Astrocyte of the cerebellum (primary cell): Measurements from ENCODE around the gene HSD17B3.
"Not testable (repeated sequence)": the region's sequence is repeated elsewhere in the genome, so short reads cannot be mapped to it uniquely, and the experiment has no call there.

Source experiments
- DNase-seq: peaks from one replicate; pipeline ENCODE4 v3.0.0-alpha.2; 2011; ENCODE audit warnings: low read depth
- H3K4me3 ChIP-seq: 2 replicates; pipeline ENCODE4 v1.5.1; 2011; ENCODE audit warnings: mild to moderate bottlenecking, low read depth, low read length, moderate library complexity
- in situ Hi-C: cut with HindIII; loops from 2 replicates; pipeline ENCODE4 v1.10.0; 2017; ENCODE audit warnings: low sequenced_read_pairs
- TF ChIP-seq, protein P1 (sequence below): IDR thresholded peaks from 2 replicates; pipeline ENCODE4 v1.5.1; 2012; ENCODE audit warnings: low read length, low read depth, moderate library complexity, mild to moderate bottlenecking; ENCODE audit errors: missing control alignments

HSD17B3 gene

DNA sequence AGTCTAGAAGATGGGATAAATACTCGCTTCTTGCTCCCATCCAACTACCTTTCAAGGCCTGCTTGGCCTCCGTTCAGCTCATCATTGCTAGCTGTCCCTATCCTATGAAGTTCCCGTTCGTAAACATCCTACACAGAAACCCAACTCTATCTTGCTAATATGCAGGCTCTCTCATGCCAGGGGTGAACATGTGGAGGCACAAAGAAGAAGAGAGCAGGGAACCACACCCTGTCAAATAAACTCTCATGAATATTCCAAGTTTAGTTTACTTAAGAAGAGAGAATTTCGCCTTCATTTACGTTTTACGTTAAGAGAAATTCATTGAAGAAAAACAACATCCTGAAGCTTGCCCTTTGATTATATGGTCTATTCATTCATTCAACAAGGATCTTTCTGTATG lies 7.9 kb upstream of the HSD17B3 start:
- no peak overlapping the region for H3K4me3 ChIP-seq
- in situ Hi-C loops, result no loop called here
- TF ChIP-seq, protein P1, sequence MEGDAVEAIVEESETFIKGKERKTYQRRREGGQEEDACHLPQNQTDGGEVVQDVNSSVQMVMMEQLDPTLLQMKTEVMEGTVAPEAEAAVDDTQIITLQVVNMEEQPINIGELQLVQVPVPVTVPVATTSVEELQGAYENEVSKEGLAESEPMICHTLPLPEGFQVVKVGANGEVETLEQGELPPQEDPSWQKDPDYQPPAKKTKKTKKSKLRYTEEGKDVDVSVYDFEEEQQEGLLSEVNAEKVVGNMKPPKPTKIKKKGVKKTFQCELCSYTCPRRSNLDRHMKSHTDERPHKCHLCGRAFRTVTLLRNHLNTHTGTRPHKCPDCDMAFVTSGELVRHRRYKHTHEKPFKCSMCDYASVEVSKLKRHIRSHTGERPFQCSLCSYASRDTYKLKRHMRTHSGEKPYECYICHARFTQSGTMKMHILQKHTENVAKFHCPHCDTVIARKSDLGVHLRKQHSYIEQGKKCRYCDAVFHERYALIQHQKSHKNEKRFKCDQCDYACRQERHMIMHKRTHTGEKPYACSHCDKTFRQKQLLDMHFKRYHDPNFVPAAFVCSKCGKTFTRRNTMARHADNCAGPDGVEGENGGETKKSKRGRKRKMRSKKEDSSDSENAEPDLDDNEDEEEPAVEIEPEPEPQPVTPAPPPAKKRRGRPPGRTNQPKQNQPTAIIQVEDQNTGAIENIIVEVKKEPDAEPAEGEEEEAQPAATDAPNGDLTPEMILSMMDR, result no peak
- no peak for DNase-seq

DNA sequence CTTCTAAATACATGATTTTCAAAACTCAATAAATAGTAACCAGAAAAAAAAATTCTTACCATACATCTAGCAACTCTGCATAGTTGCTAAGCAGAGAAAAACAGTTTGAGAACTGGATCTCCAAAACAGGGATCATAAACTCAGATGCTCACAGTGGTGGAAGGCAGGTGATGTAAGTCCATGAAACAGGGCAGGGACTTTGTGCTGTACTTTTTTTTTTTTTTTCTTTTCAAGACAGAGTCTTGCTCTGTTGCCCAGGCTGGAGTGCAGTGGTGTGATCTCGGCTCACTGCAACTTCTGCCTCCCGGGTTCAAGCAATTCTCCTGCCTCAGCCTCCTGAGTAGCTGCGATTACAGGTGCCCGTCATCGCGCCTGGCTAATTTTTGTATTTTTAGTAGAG lies 5.0 kb upstream of the HSD17B3 start:
- in situ Hi-C loops, H3K4me3 ChIP-seq, DNase-seq: not testable (repeated sequence)

DNA sequence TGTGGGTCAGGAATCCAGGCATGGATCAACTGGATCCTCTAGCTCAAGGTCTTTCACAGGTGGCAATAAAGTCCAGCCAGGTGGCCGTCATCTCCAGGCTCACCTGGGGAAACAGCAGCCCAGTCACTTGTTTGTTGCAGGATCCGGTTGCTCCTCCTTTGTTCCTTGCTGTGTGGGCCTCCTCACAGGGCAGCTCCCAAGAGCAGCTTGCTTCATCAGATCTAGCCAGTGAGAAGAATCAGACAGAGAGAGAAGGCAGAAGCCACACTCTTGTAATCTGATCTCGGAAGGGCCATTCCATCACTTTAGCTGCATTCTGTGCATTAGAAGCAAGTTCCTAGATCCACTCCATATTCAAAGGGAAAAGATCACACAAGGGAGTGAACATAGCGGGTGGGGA lies 3.2 kb upstream of the HSD17B3 start:
- TF ChIP-seq, protein P1, result no peak
- H3K4me3 ChIP-seq, result no peak overlapping the region
- in situ Hi-C loops, result no loop called here
- DNase-seq, result no peak

DNA sequence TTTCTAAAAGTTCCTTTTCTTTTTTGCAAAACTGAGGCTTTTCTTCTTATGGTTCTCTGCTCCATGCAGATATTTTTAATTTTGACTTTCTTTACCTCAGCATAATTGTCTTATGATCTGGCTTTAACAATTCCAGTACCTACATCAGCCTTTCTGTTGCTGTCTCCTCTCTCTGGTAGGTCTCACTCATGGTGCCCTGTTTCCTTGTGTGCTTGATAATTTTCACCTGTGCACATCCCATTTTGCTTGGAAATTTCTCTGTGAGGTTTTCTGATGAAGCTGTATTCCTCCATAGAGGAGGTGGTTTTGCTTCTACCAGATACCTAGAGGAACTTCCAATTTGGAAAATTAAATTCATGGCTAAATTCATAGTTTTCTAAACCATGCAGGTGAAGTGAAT lies 2.3 kb upstream of the HSD17B3 start:
- in situ Hi-C loops, result no loop called here
- DNase-seq, result no peak
- TF ChIP-seq, protein P1, result no peak
- H3K4me3 ChIP-seq, result no peak overlapping the region

DNA sequence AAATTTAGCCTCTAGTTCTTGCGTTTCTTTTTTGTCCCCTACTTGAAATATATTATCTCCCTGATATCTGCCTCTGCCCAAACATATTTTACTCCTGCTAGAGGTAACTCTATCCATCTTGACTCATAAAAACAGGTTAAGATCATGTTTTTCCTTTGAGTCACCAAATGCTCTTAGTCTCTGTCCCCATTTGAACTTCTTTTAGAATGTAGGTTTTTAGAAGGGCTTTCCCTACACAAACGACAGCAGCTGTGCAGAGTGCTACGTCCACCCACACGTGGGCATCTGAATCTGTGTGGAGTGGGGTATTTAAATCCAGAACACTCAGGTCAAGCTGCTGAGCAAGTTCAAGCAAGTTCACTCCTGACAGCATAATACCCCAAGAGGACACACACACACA lies 2.2 kb downstream of the HSD17B3 start:
- in situ Hi-C loops, result no loop called here
- TF ChIP-seq, protein P1, result no peak
- DNase-seq, result no peak
- H3K4me3 ChIP-seq, result no peak overlapping the region

DNA sequence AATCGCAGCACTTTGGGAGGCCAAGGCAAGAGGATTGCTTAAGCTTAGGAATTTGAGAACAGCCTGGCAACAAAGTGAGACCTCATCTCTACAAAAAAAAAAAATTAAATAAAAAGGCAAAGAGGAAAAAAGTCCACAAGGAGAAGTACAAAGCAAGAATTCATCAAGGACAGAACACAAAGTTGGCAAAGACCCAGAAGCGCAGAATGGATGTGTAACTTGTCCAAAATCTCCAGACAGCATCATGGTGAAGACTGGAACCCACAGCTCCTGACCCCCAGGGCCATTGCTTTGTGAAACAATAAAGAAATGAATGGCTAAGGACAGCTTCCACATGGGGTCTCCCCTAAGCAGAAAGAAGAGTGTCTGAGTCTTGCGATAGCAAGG lies 7.8 kb downstream of the HSD17B3 start:
- in situ Hi-C loops, result no loop called here
- no peak overlapping the region for H3K4me3 ChIP-seq
- DNase-seq, result no peak
- TF ChIP-seq, protein P1, result no peak

DNA sequence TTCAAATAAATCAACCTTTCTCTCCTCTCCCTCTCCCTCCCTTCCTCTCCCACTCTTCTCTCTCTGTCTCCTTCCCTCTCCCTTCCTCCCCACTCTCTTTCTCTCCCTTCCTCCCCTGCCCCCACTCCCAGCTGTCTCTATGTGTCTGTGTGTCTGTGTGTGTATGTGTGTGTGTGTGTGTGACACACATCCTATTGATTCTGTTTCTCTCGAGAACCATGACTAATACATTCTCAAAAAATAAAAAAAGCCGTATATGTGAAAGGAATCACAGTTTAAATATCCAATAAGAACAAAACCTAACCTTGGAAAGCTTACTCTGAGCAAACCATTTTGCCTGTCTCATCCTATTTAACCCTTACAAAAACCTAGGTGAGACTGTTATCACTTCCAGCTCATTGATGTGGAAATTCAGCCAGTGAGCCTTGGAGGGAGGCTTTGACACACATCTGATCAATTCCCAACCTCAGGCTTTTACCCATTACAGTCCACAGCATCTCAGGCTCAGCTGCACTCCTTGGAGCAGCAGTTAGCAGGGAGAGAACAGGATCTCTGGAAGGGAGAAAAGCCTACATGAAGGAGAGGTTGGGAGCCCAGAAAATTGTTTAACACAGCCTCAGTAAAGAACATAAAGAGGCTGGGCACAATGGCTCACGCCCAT lies 8.3 kb downstream of the HSD17B3 start:
- H3K4me3 ChIP-seq, result no peak overlapping the region
- TF ChIP-seq, protein P1, result no peak
- no peak for DNase-seq
- in situ Hi-C loops, result no loop called here
